GM18909 (cell line): ENCODE data around the gene LAYN.
A peak's percentile ranks its signal among the peaks of the same experiment; 100 is the strongest.

ENCODE experiments used
- ATAC-seq: cut with Tn5 transposase; IDR thresholded peaks from one replicate; pipeline ENCODE4 v1.9.1; 2021; ENCODE audit warnings: mild to moderate bottlenecking; ENCODE audit not compliant: unreplicated experiment, poor library complexity

LAYN gene

GRCh38 chr11:111589886-111590499, 49.5 kb downstream of the LAYN start:
- ATAC-seq = no peak

- no peak for ATAC-seq
These were observed 50.9 kb downstream of the LAYN start for GRCh38 chr11:111591187-111591960.

GRCh38 chr11:111592491-111592890, 52.0 kb downstream of the LAYN start:
- no peak for ATAC-seq

GRCh38 chr11:111596319-111596718, 55.8 kb downstream of the LAYN start:
- ATAC-seq = no peak

- ATAC-seq = no peak
These were observed 57.6 kb downstream of the LAYN start for GRCh38 chr11:111598148-111598547.

GRCh38 chr11:111598559-111598958, 58.0 kb downstream of the LAYN start:
- no peak for ATAC-seq

GRCh38 chr11:111601636-111601978, 61.1 kb downstream of the LAYN start:
- no peak for ATAC-seq

- ATAC-seq = peak; percentile 89
These were observed 61.7 kb downstream of the LAYN start, which contains the start of gene SIK2 for GRCh38 chr11:111601979-111602864. TSS of gene SIK2 (plus strand) at chr11:111602449. CDS start at chr11:111602564, 115 bp downstream.

- ATAC-seq = no peak
These were observed 62.5 kb downstream of the LAYN start for GRCh38 chr11:111602865-111603610.

- ATAC-seq = no peak
These were observed 63.2 kb downstream of the LAYN start for GRCh38 chr11:111603611-111604130.

GRCh38 chr11:111604392-111605009, 64.0 kb downstream of the LAYN start:
- no peak for ATAC-seq

- no peak for ATAC-seq
These were observed 65.2 kb downstream of the LAYN start for GRCh38 chr11:111605681-111606080.

- no peak for ATAC-seq
These were observed 66.5 kb downstream of the LAYN start for GRCh38 chr11:111606986-111607385.

GRCh38 chr11:111607751-111608150, 67.2 kb downstream of the LAYN start:
- ATAC-seq = no peak
